Measurements from ENCODE around the gene HECW1. TPM values are rescaled to one million over a fixed set of nuclear protein-coding genes. Genes with fewer than 3 reads are reported as not detected.

HECW1 gene
- total RNA-seq, 1 donor from 2014 or later, result not detected

DNA sequence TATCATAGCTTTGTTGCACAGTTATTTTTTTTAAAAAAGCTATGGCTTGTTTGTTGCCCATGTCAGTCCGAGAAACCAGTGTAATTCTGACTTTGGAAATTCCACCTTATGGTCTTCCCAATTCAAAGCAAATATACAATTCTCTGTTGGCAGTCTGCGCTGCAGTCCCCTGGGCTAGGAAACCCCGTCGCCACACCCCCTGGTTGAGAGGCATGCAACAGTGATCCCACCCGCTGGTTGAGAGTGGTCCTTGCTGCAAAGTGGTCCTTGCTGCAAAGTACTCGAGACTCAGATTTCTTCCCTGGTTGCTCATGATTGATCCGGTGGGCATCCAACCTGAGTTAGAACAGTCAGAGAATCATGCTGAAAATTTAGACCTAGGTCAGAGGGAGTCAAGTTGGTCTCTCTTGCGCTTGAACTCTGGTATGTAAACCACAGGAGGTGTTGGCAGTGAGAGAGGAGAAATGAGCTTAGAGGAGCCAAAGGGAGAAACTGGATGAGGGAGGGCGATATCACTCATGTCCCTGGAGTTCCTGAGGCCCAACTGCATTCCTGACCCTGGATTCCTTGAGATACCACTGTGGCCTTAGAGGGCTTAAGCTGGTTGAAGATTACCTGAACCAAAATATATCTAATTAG is 425.4 kb downstream of the HECW1 start:
- Mint-ChIP-seq H3K36me3 (ENCODE audit: low read depth) (no peaks in the 10 kb centered on the region), H3K27me3 (ENCODE audit: low read depth) (peaks cover 25% of the 10 kb centered on the region), H3K9me3 (no peaks in the 10 kb centered on the region), H3K4me3 (ENCODE audit: low read depth) (no peak overlapping the region), H3K27ac (no peak overlapping the region), H3K4me1 (ENCODE audit: low read depth) (no peaks in the 10 kb centered on the region)
- no peak for DNase-seq (ENCODE audit: low spot score)
- intact Hi-C loops (cut with micrococcal nuclease), result no loop called here

DNA sequence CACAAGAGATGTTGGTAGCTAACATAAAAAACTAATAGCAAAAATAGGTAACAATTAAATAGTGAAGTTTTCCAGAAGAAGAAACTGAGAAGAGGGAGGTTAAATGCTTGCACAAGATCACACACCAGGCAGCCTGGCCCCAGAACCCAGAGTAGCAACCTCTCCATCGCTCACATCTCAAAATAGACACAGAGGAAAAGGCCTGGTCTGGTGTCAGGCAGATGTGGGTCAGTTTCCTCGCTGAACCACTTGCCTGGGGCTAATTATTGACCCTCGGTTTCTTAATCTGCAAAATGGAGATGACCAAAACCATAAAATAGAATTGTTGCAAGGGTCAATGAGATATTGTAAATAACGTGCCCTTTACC is 425.9 kb downstream of the HECW1 start:
- Mint-ChIP-seq H3K36me3 (ENCODE audit: low read depth) (no peaks in the 10 kb centered on the region), H3K27ac (no peak overlapping the region), H3K4me1 (ENCODE audit: low read depth) (no peaks in the 10 kb centered on the region), H3K9me3 (no peaks in the 10 kb centered on the region), H3K27me3 (ENCODE audit: low read depth) (peaks cover 25% of the 10 kb centered on the region), H3K4me3 (ENCODE audit: low read depth) (no peak overlapping the region)
- intact Hi-C loops (cut with micrococcal nuclease), result no loop called here
- DNase-seq (ENCODE audit: low spot score), result no peak

DNA sequence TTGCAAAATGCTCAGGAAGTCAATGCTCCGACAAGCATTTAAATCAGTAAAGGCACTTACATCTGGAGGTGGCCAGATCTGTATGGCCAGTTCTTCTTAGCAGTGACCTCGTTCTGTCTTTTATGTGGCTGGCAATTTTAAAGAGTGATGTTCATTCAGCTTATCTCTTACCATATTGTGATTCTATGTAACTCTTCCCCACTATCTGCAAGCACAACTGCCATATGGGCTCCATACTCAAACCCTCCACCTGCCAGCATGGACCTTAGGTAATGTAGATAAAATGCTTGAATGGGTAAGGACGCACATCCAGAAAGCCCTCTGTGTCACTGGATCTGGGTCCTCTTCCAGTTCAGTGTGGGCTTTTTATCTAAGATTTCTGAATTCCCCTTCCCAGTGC is 428.0 kb downstream of the HECW1 start:
- H3K4me1 Mint-ChIP-seq (ENCODE audit: low read depth), result no peaks in the 10 kb centered on the region
- H3K27ac Mint-ChIP-seq, result no peak overlapping the region
- H3K36me3 Mint-ChIP-seq (ENCODE audit: low read depth), result no peaks in the 10 kb centered on the region
- H3K27me3 Mint-ChIP-seq (ENCODE audit: low read depth), result peaks cover 31% of the 10 kb centered on the region
- no peak overlapping the region for H3K4me3 Mint-ChIP-seq (ENCODE audit: low read depth)
- DNase-seq (ENCODE audit: low spot score), result no peak
- intact Hi-C loops (cut with micrococcal nuclease), result no loop called here
- H3K9me3 Mint-ChIP-seq, result no peaks in the 10 kb centered on the region

DNA sequence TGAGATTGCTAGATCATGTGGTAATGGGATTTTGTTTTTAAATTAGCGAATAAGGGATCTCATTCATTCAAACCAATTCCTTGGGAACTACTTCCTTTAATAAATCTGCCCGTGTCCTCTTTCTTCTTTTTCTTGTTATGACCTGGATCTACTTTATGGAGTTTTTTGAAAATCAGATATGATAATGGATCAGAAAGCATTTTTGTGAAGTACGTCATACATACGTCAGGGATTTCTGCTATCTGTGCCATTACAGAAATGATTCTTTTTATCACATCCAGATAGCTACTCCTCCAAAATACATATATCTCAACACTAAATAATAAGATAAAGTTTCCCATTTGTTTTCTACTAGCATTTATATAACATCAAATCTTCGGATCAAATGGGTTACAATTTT is 430.3 kb downstream of the HECW1 start:
- no peaks in the 10 kb centered on the region for H3K9me3 Mint-ChIP-seq
- no peak overlapping the region for H3K4me3 Mint-ChIP-seq (ENCODE audit: low read depth)
- no peak overlapping the region for H3K27ac Mint-ChIP-seq
- intact Hi-C loops (cut with micrococcal nuclease), result no loop called here
- DNase-seq (ENCODE audit: low spot score), result no peak
- H3K27me3 Mint-ChIP-seq (ENCODE audit: low read depth), result peaks cover 47% of the 10 kb centered on the region
- no peaks in the 10 kb centered on the region for H3K4me1 Mint-ChIP-seq (ENCODE audit: low read depth)
- no peaks in the 10 kb centered on the region for H3K36me3 Mint-ChIP-seq (ENCODE audit: low read depth)

DNA sequence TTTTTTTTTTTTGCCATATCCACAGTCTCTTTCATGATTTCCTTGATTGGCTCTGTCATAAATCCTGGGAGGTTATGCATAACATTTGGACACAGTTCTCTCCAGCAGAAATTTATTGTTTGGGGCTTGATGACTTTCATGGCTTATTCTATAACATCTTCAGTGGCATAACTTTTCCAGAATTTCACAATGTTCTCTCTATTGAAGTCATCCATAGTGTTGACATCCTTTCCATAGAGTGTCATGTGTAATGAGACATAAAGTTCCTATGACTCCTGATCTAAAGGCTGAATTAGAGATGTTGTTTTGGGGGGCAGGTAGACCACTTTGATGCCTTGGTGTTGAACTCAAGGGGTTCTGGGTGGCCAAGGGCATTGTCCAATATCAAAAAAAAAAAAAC is 433.8 kb downstream of the HECW1 start:
- Mint-ChIP-seq H3K36me3 (ENCODE audit: low read depth) (no peaks in the 10 kb centered on the region), H3K27ac (no peak overlapping the region), H3K9me3 (no peaks in the 10 kb centered on the region), H3K27me3 (ENCODE audit: low read depth) (peaks cover 42% of the 10 kb centered on the region), H3K4me3 (ENCODE audit: low read depth) (no peak overlapping the region), H3K4me1 (ENCODE audit: low read depth) (no peaks in the 10 kb centered on the region)
- DNase-seq (ENCODE audit: low spot score), result no peak
- intact Hi-C loops (cut with micrococcal nuclease), result no loop called here

- H3K4me1 Mint-ChIP-seq (ENCODE audit: low read depth), result peaks cover 15% of the 10 kb centered on the region
- H3K36me3 Mint-ChIP-seq (ENCODE audit: low read depth), result no peaks in the 10 kb centered on the region
- H3K4me3 Mint-ChIP-seq (ENCODE audit: low read depth), result no peak overlapping the region
- no peaks in the 10 kb centered on the region for H3K9me3 Mint-ChIP-seq
- intact Hi-C loops (cut with micrococcal nuclease), result no loop called here
- peaks cover 26% of the 10 kb centered on the region for H3K27me3 Mint-ChIP-seq (ENCODE audit: low read depth)
- no peak for DNase-seq (ENCODE audit: low spot score)
- H3K27ac Mint-ChIP-seq, result no peak overlapping the region
Observed at GRCh38 chr7:43550427-43550826, 438.0 kb downstream of the HECW1 start.

DNA sequence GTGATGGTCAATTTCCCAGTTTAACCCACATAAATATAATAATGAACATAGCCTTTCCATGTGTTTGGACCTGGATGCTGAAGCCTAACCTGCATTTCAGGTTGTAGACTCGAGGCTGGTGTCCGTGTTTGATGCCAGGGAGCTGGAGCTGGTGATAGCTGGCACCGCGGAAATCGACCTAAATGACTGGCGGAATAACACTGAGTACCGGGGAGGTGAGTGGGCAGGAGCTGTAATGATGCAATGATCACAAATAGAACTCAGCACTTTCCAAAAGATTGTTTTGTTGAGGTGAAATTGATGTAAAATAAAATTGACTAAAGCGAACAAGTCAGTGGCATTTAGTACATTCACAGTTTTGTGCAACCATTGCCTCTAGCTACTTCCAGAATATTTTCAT is 439.7 kb downstream of the HECW1 start:
- Mint-ChIP-seq H3K36me3 (ENCODE audit: low read depth) (no peaks in the 10 kb centered on the region), H3K27ac (no peak overlapping the region), H3K4me1 (ENCODE audit: low read depth) (peaks cover 15% of the 10 kb centered on the region), H3K27me3 (ENCODE audit: low read depth) (peaks cover 14% of the 10 kb centered on the region), H3K4me3 (ENCODE audit: low read depth) (no peak overlapping the region), H3K9me3 (no peaks in the 10 kb centered on the region)
- no peak for DNase-seq (ENCODE audit: low spot score)
- intact Hi-C loops (cut with micrococcal nuclease), result no loop called here

- no peak for DNase-seq (ENCODE audit: low spot score)
- Mint-ChIP-seq H3K27me3 (ENCODE audit: low read depth) (peaks cover 24% of the 10 kb centered on the region), H3K4me1 (ENCODE audit: low read depth) (peaks cover 15% of the 10 kb centered on the region), H3K9me3 (no peaks in the 10 kb centered on the region), H3K27ac (no peak overlapping the region), H3K36me3 (ENCODE audit: low read depth) (no peaks in the 10 kb centered on the region), H3K4me3 (ENCODE audit: low read depth) (no peak overlapping the region)
- intact Hi-C loops (cut with micrococcal nuclease), result no loop called here
Observed at GRCh38 chr7:43553999-43554398, 441.6 kb downstream of the HECW1 start.

- Mint-ChIP-seq H3K36me3 (ENCODE audit: low read depth) (no peaks in the 10 kb centered on the region), H3K9me3 (no peaks in the 10 kb centered on the region), H3K27me3 (ENCODE audit: low read depth) (peaks cover 24% of the 10 kb centered on the region), H3K4me1 (ENCODE audit: low read depth) (peaks cover 15% of the 10 kb centered on the region), H3K27ac (no peak overlapping the region), H3K4me3 (ENCODE audit: low read depth) (no peak overlapping the region)
- intact Hi-C loops (cut with micrococcal nuclease), result no loop called here
- DNase-seq (ENCODE audit: low spot score), result no peak
Observed at GRCh38 chr7:43554423-43554822, 442.0 kb downstream of the HECW1 start.

GRCh38 chr7:43557831-43558495 is 445.5 kb downstream of the HECW1 start:
- no peaks in the 10 kb centered on the region for H3K36me3 Mint-ChIP-seq (ENCODE audit: low read depth)
- intact Hi-C loops (cut with micrococcal nuclease), result no loop called here
- no peak overlapping the region for H3K27ac Mint-ChIP-seq
- H3K4me3 Mint-ChIP-seq (ENCODE audit: low read depth), result no peak overlapping the region
- DNase-seq (ENCODE audit: low spot score), result no peak
- H3K4me1 Mint-ChIP-seq (ENCODE audit: low read depth), result peaks cover 15% of the 10 kb centered on the region
- H3K27me3 Mint-ChIP-seq (ENCODE audit: low read depth), result peaks cover 28% of the 10 kb centered on the region
- no peaks in the 10 kb centered on the region for H3K9me3 Mint-ChIP-seq

- Mint-ChIP-seq H3K27ac (no peak overlapping the region), H3K36me3 (ENCODE audit: low read depth) (no peaks in the 10 kb centered on the region), H3K4me3 (ENCODE audit: low read depth) (no peak overlapping the region), H3K9me3 (no peaks in the 10 kb centered on the region), H3K4me1 (ENCODE audit: low read depth) (peaks cover 7% of the 10 kb centered on the region), H3K27me3 (ENCODE audit: low read depth) (peaks cover 32% of the 10 kb centered on the region)
- intact Hi-C loops (cut with micrococcal nuclease), result no loop called here
- no peak for DNase-seq (ENCODE audit: low spot score)
Observed at GRCh38 chr7:43559171-43559945, 446.9 kb downstream of the HECW1 start.

DNA sequence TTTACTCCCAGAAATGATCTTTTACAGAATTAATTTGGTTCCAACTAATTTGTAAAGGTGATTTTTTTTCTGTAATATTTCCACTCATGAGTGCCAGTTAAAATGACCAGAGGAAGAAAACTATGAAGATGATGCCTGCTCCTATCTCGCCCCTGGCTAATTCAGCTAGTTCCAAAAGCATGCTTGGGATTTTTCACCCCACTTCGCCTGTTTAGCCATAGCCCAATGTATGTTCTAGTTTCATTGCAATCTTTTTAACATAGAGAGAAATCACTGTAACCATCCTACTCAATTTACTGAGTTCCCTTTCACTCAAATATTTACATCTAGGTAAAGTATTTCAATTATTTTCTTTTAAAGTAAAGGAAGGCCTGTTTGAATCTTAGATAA is 447.5 kb downstream of the HECW1 start:
- H3K36me3 Mint-ChIP-seq (ENCODE audit: low read depth), result no peaks in the 10 kb centered on the region
- no peak overlapping the region for H3K27ac Mint-ChIP-seq
- H3K9me3 Mint-ChIP-seq, result no peaks in the 10 kb centered on the region
- H3K4me1 Mint-ChIP-seq (ENCODE audit: low read depth), result peaks cover under 1% of the 10 kb centered on the region
- peaks cover 34% of the 10 kb centered on the region for H3K27me3 Mint-ChIP-seq (ENCODE audit: low read depth)
- DNase-seq (ENCODE audit: low spot score), result no peak
- no peak overlapping the region for H3K4me3 Mint-ChIP-seq (ENCODE audit: low read depth)
- intact Hi-C loops (cut with micrococcal nuclease), result no loop called here

GRCh38 chr7:43560742-43561330 is 448.4 kb downstream of the HECW1 start:
- no peak overlapping the region for H3K27ac Mint-ChIP-seq
- peaks cover 36% of the 10 kb centered on the region for H3K27me3 Mint-ChIP-seq (ENCODE audit: low read depth)
- no peaks in the 10 kb centered on the region for H3K36me3 Mint-ChIP-seq (ENCODE audit: low read depth)
- intact Hi-C loops (cut with micrococcal nuclease), result no loop called here
- no peak overlapping the region for H3K4me3 Mint-ChIP-seq (ENCODE audit: low read depth)
- no peaks in the 10 kb centered on the region for H3K4me1 Mint-ChIP-seq (ENCODE audit: low read depth)
- no peaks in the 10 kb centered on the region for H3K9me3 Mint-ChIP-seq
- DNase-seq (ENCODE audit: low spot score), result no peak

All from activated T-helper 2 cell treated with anti-CD3 and anti-CD28 coated beads, Interferon-gamma antibody, Interleukin-2, Interleukin-4, amounts not matched to agents 10 μg/mL and 5 μg/mL and 100 μg/mL, durations not matched to agents 14 hours and 24 hours and 36 hours (primary cell).